G401.6 (cell line): ENCODE results near the gene PRODH.
"Not testable (repeated sequence)": the region's sequence is repeated elsewhere in the genome, so short reads cannot be mapped to it uniquely, and the experiment has no call there.

Experiments
- FAIRE-seq: peaks from 2 replicates; lab custom pipeline; 2012; peaks lifted over from hg19 to GRCh38; lab: Jason Lieb, UNC

Gene PRODH

GRCh38 chr22:18906410-18906745 lies 29.7 kb downstream of the PRODH start:
- FAIRE-seq: not testable (repeated sequence)

- no peak for FAIRE-seq
Observed at GRCh38 chr22:18905540-18906409, 30.3 kb downstream of the PRODH start, which contains the start of gene DGCR6. Gene DGCR6, plus strand, starts transcription at chr22:18906320. Its CDS starts 55 bp downstream, at chr22:18906375.

GRCh38 chr22:18896037-18896657 lies 39.9 kb downstream of the PRODH start:
- FAIRE-seq: peak; percentile 100

- not testable (repeated sequence) for FAIRE-seq
Observed at GRCh38 chr22:18893775-18894174, 42.3 kb downstream of the PRODH start.

GRCh38 chr22:18890510-18891192 lies 45.4 kb downstream of the PRODH start:
- FAIRE-seq: peak; percentile 100

GRCh38 chr22:18888115-18888514 lies 48.0 kb downstream of the PRODH start:
- no peak for FAIRE-seq

- not testable (repeated sequence) for FAIRE-seq
Observed at GRCh38 chr22:18884465-18884864, 51.6 kb downstream of the PRODH start.

GRCh38 chr22:18881260-18881659 lies 54.8 kb downstream of the PRODH start:
- FAIRE-seq: not testable (repeated sequence)
